PFSK-1 (cell line): Measurements from ENCODE around the gene THOC5.

ENCODE experiments used
- FOXP2 ChIP-seq: optimal IDR thresholded peaks from 2 replicates; pipeline ENCODE3; 2011; ENCODE audit warnings: borderline replicate concordance, control low read depth, inconsistent platforms; ENCODE audit not compliant: insufficient read depth; ENCODE audit errors: extremely low read length, extremely low read depth
- POLR2AphosphoS5 ChIP-seq: IDR thresholded peaks from 2 replicates; pipeline ENCODE4 v1.6.1; 2012; ENCODE audit warnings: low read depth, mild to moderate bottlenecking, control low read depth, low read length, moderate library complexity
- SIN3A ChIP-seq: IDR thresholded peaks from 2 replicates; pipeline ENCODE4 v1.6.1; 2012; ENCODE audit warnings: mild to moderate bottlenecking, low read length, moderate library complexity, borderline replicate concordance; ENCODE audit not compliant: insufficient read depth
- TAF1 ChIP-seq: IDR thresholded peaks from 2 replicates; pipeline ENCODE4 v1.6.1; 2012; ENCODE audit warnings: low read length, control low read depth, borderline replicate concordance; ENCODE audit not compliant: insufficient read depth
- TF ChIP-seq, protein P1 (sequence below), 2 experiments: IDR thresholded peaks; 2 replicates each; pipeline versions ENCODE4 v1.6.1 to v1.8.0; 2011 to 2012; ENCODE audit warnings: low read depth in 2 of 2, low read length in 2 of 2, control low read depth in 1 of 2, inconsistent platforms in 1 of 2, mild to moderate bottlenecking in 1 of 2, moderate library complexity in 1 of 2; ENCODE audit not compliant: insufficient read depth in 1 of 2

The THOC5 gene

DNA sequence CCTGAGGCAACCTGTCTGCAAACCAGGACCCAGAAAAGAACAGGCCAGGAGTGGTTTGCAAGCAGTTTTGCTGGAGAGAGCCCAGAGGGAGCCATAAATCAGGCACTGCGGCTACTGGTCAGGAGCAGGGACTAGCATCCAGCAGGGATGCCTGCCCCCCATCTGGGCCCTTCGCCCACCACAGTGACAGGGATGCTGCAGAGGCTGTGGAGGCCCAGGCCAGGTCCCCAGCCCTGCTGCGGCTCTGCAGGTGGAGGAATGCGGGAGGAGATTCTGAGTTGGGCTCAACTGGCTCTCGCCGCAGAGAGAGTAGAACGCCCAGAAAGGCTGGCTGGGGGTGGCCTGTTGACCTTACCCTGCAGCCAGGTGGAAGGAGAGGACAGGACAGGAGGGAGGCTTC, 89.9 kb downstream of the THOC5 start:
- TF ChIP-seq SIN3A (no peak), FOXP2 (no peak), POLR2AphosphoS5 (no peak), TAF1 (no peak)
- TF ChIP-seq, protein P1, sequence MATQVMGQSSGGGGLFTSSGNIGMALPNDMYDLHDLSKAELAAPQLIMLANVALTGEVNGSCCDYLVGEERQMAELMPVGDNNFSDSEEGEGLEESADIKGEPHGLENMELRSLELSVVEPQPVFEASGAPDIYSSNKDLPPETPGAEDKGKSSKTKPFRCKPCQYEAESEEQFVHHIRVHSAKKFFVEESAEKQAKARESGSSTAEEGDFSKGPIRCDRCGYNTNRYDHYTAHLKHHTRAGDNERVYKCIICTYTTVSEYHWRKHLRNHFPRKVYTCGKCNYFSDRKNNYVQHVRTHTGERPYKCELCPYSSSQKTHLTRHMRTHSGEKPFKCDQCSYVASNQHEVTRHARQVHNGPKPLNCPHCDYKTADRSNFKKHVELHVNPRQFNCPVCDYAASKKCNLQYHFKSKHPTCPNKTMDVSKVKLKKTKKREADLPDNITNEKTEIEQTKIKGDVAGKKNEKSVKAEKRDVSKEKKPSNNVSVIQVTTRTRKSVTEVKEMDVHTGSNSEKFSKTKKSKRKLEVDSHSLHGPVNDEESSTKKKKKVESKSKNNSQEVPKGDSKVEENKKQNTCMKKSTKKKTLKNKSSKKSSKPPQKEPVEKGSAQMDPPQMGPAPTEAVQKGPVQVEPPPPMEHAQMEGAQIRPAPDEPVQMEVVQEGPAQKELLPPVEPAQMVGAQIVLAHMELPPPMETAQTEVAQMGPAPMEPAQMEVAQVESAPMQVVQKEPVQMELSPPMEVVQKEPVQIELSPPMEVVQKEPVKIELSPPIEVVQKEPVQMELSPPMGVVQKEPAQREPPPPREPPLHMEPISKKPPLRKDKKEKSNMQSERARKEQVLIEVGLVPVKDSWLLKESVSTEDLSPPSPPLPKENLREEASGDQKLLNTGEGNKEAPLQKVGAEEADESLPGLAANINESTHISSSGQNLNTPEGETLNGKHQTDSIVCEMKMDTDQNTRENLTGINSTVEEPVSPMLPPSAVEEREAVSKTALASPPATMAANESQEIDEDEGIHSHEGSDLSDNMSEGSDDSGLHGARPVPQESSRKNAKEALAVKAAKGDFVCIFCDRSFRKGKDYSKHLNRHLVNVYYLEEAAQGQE (IDR thresholded peaks at IDR 0.05; ENCODE audit: insufficient read depth in 1 of 2, low read depth in 2 of 2, low read length in 2 of 2): no peak

DNA sequence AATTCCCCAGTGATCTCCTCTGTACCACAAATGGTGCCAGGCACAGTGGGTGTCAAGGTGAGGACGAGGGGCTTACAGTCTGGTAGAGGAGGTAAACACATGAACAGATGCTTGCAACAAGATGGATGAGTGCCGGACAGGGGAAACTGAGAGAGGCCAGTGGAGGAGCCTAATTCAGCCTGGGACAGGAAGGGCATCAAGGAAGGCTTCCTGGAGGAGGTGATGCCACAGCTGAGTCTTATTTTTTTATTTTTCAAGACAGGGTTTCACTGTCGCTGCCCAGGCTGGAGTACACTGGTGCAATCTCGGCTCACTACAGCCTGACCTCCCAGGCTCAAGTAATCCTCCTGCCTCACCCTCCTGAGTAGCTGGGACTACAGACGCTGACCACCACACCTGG, 92.3 kb downstream of the THOC5 start:
- TF ChIP-seq SIN3A (no peak), FOXP2 (no peak), POLR2AphosphoS5 (no peak), TAF1 (no peak)
- TF ChIP-seq, protein P1 (IDR thresholded peaks at IDR 0.05; ENCODE audit: insufficient read depth in 1 of 2, low read depth in 2 of 2, low read length in 2 of 2): no peak

DNA sequence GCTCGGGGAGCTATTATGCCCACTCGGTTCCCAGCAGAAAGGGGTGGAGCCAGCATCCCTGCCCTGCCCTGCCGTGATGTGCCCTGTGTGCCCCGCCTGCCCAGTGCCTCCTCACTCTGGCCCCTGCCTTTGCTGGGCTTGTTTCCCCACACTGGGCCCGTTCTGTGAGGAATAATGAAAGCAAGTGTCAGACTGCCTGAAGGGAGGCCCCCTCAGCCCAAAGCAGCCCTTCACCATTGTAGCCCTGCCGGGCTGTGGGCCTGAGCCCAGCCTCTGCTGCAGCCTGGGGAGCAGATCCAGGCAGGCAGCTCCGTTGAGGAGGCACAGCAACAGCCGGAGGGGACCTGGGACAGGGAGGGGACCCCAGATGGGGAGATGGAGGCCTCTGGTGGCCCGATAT, 93.8 kb downstream of the THOC5 start:
- TF ChIP-seq POLR2AphosphoS5: no peak
- TF ChIP-seq TAF1: no peak
- TF ChIP-seq SIN3A: no peak
- TF ChIP-seq, protein P1 (IDR thresholded peaks at IDR 0.05; ENCODE audit: insufficient read depth in 1 of 2, low read depth in 2 of 2, low read length in 2 of 2): no peak
- TF ChIP-seq FOXP2: no peak

DNA sequence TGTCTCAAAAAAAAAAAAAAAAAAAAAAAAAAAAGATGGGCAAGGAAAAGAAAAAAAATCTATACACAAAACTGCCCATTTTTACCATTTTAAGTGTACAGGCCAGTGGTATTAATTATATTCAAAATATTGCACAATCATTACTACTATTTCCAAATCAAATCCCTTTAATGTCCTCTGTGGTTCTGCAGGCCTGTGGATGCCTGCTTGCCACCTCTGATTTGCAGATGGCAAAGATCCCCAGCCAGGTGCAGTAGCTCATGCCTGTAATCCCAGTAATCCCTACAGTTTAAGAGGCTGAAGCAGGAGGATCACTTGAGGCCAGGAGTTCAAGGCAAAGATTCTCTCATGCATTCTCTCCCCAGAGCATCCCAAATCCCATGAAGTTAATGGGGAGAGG, 95.0 kb downstream of the THOC5 start:
- TF ChIP-seq FOXP2 (no peak), TAF1 (no peak), POLR2AphosphoS5 (no peak), SIN3A (no peak)
- TF ChIP-seq, protein P1 (IDR thresholded peaks at IDR 0.05; ENCODE audit: insufficient read depth in 1 of 2, low read depth in 2 of 2, low read length in 2 of 2): no peak

DNA sequence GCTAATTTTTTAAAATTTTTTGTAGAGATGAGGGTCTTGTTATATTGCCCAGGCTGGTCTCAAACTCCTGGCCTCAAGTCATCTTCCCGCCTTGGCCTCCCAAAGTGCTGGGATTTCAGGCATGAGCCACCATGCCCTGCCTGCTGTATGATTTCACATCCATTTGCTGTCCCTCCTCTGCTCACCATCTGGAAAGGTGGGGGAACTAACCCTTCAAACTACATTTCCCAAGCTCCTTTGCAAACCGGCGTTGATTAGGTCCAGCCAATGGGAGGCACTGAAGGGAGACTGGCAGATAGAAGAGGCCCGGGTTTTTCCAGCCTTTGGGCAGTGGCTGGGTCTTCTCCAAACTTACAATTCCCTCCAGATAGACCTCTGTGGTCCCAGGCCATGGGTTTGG, 95.8 kb downstream of the THOC5 start:
- TF ChIP-seq, protein P1 (IDR thresholded peaks at IDR 0.05; ENCODE audit: insufficient read depth in 1 of 2, low read depth in 2 of 2, low read length in 2 of 2): no peak
- TF ChIP-seq FOXP2: no peak
- TF ChIP-seq SIN3A: no peak
- TF ChIP-seq POLR2AphosphoS5: no peak
- no peak for TF ChIP-seq TAF1
